Measurements from ENCODE around the gene JMJD6. TPM values are rescaled to one million over a fixed set of nuclear protein-coding genes. Genes with fewer than 3 reads are reported as not detected.

Gene JMJD6
- total and polyA plus RNA-seq, 2 experiments from 2014 or later = 11.4 to 12.8 TPM

GRCh38 chr17:76670020-76670717, 56.2 kb downstream of the JMJD6 start:
- H3K4me2 ChIP-seq = peak overlapping the region; percentile 65

More at GRCh38 chr17:76670020-76670717, 56.2 kb downstream of the JMJD6 start:
- no peaks in the 10 kb centered on the region for H4K20me1 ChIP-seq (replicated peaks; ENCODE audit: insufficient read depth)
- H3K27ac ChIP-seq (ENCODE audit: low read depth) = peak overlapping the region; percentile 72; the same call in 1 of the 2 replicates
- Mint-ChIP-seq H3K27ac (no peak overlapping the region), H3K27me3 (ENCODE audit: insufficient read depth, low read depth, poor library complexity) (peaks cover 10% of the 10 kb centered on the region), H3K36me3 (ENCODE audit: low read depth) (no peaks in the 10 kb centered on the region), H3K4me1 (peaks cover 17% of the 10 kb centered on the region), H3K9me3 (no peaks in the 10 kb centered on the region), H3K4me3 (no peak overlapping the region)
- 0 out of 2 replicates have a peak, but pooled peaks cover 12% of the 10 kb centered on the region for H3F3A ChIP-seq (replicated peaks; ENCODE audit: low read depth)
- H3K79me2 ChIP-seq (replicated peaks; ENCODE audit: insufficient read depth) = no peaks in the 10 kb centered on the region
- TF ChIP-seq ZNF114 (CRISPR knock-in tag; IDR thresholded peaks at IDR 0.05) = no peak
- no peaks in the 10 kb centered on the region for H3K27me3 ChIP-seq (ENCODE audit: insufficient read depth)
- peaks cover 2% of the 10 kb centered on the region; the same call in 1 of the 2 replicates for H3K9me2 ChIP-seq (ENCODE audit: insufficient read depth)
- H3K36me3 ChIP-seq (ENCODE audit: insufficient read depth) = no peaks in the 10 kb centered on the region
- no peak for ATAC-seq
- DNase-seq (ENCODE audit: low spot score) = no peak
- H2AFZ ChIP-seq = peak overlapping the region; percentile 96
- H3K4me3 ChIP-seq = peak overlapping the region; percentile 49
- peaks cover 14% of the 10 kb centered on the region for H3K4me1 ChIP-seq (ENCODE audit: insufficient read depth)

MicroRNA genes within 50 kb of the gene (microRNA counts, 767-probe panel; counts per million panel counts)
- microRNA hsa-miR-636 = not detected

Small RNA genes lying within 50 kb of the gene (microRNA-seq; reads per million reads assigned to microRNA genes)
- not detected for gene MIR636

Small RNA genes lying within 50 kb of the gene (small RNA-seq; reads per million reads assigned to genes)
- gene AC005837.3 (ENCODE audit: low replicate concordance) = not detected
- not detected for gene RF02271 (ENCODE audit: low replicate concordance)
- not detected for gene RNU6-97P (ENCODE audit: low replicate concordance)
- gene RNY4P36 (ENCODE audit: low replicate concordance) = 0.37 reads per million, percentile 22 among the genes with 10 or more reads in this experiment

Other genes with a start within 250 kb of the JMJD6 start
- gene RHBDF2, start 225.2 kb downstream of the JMJD6 start, total RNA-seq (2014; rRNA removed; shearing (Covaris generic)) = 19.5 and 29.5 TPM in 2 replicates
- gene RHBDF2, start 225.2 kb downstream of the JMJD6 start, polyA plus RNA-seq (2016; fragmentation: Nextera tagmentation; extraction: Ambion mirVana) = 9.4 and 10.5 TPM in 2 replicates
- 1.7 and 2.1 TPM in 2 replicates for gene CYGB, start 188.9 kb downstream of the JMJD6 start, total RNA-seq (2014; rRNA removed; shearing (Covaris generic))
- gene CYGB, start 188.9 kb downstream of the JMJD6 start, polyA plus RNA-seq (2016; fragmentation: Nextera tagmentation; extraction: Ambion mirVana) = 0.85 and 1.2 TPM in 2 replicates
- 0.38 and 0.50 TPM in 2 replicates for gene PRCD, start 186.6 kb downstream of the JMJD6 start, total RNA-seq (2014; rRNA removed; shearing (Covaris generic))
- gene PRCD, start 186.6 kb downstream of the JMJD6 start, polyA plus RNA-seq (2016; fragmentation: Nextera tagmentation; extraction: Ambion mirVana) = 1.6 and 2.5 TPM in 2 replicates
- 0.31 TPM in 1 of 2 replicates, not detected in the other for gene ST6GALNAC2, start 140.7 kb downstream of the JMJD6 start, total RNA-seq (2014; rRNA removed; shearing (Covaris generic))
- gene ST6GALNAC2, start 140.7 kb downstream of the JMJD6 start, polyA plus RNA-seq (2016; fragmentation: Nextera tagmentation; extraction: Ambion mirVana) = not detected in 2 replicates
- not detected in 2 replicates for gene ST6GALNAC1, start 82.8 kb downstream of the JMJD6 start, total RNA-seq (2014; rRNA removed; shearing (Covaris generic))
- not detected in 2 replicates for gene ST6GALNAC1, start 82.8 kb downstream of the JMJD6 start, polyA plus RNA-seq (2016; fragmentation: Nextera tagmentation; extraction: Ambion mirVana)
- 29.2 and 46.6 TPM in 2 replicates for gene MXRA7, start 15.6 kb downstream of the JMJD6 start, total RNA-seq (2014; rRNA removed; shearing (Covaris generic))
- gene MXRA7, start 15.6 kb downstream of the JMJD6 start, polyA plus RNA-seq (2016; fragmentation: Nextera tagmentation; extraction: Ambion mirVana) = 11.4 and 12.1 TPM in 2 replicates
- 41.6 and 43.2 TPM in 2 replicates for gene METTL23, start 233 bp upstream of the JMJD6 start, total RNA-seq (2014; rRNA removed; shearing (Covaris generic))
- gene METTL23, start 233 bp upstream of the JMJD6 start, polyA plus RNA-seq (2016; fragmentation: Nextera tagmentation; extraction: Ambion mirVana) = 51.6 and 55.9 TPM in 2 replicates
- gene SRSF2, start 10.7 kb upstream of the JMJD6 start, total RNA-seq (2014; rRNA removed; shearing (Covaris generic)) = 524 and 547 TPM in 2 replicates
- 305 and 317 TPM in 2 replicates for gene SRSF2, start 10.7 kb upstream of the JMJD6 start, polyA plus RNA-seq (2016; fragmentation: Nextera tagmentation; extraction: Ambion mirVana)
- 25.5 and 35.3 TPM in 2 replicates for gene MFSD11, start 11.5 kb upstream of the JMJD6 start, total RNA-seq (2014; rRNA removed; shearing (Covaris generic))
- gene MFSD11, start 11.5 kb upstream of the JMJD6 start, polyA plus RNA-seq (2016; fragmentation: Nextera tagmentation; extraction: Ambion mirVana) = 9.3 and 10.2 TPM in 2 replicates
- 8.2 and 10.0 TPM in 2 replicates for gene MGAT5B, start 141.8 kb upstream of the JMJD6 start, total RNA-seq (2014; rRNA removed; shearing (Covaris generic))
- gene MGAT5B, start 141.8 kb upstream of the JMJD6 start, polyA plus RNA-seq (2016; fragmentation: Nextera tagmentation; extraction: Ambion mirVana) = 1.6 and 2.1 TPM in 2 replicates

All from GM23338 (cell line).